HG03442 (cell line): ENCODE data around the gene SLC25A26.
"Not testable (repeated sequence)": the region's sequence is repeated elsewhere in the genome, so short reads cannot be mapped to it uniquely, and the experiment has no call there.

Source experiments
- ATAC-seq: cut with Tn5 transposase; IDR thresholded peaks from one replicate; pipeline ENCODE4 v1.9.1; 2021; ENCODE audit warnings: mild to moderate bottlenecking, moderate library complexity; ENCODE audit not compliant: unreplicated experiment

Gene SLC25A26

GRCh38 chr3:66406163-66406562, 185.4 kb downstream of the SLC25A26 start:
- no peak for ATAC-seq

- no peak for ATAC-seq
These were observed 186.2 kb downstream of the SLC25A26 start for GRCh38 chr3:66406831-66407610.

- ATAC-seq, result peak; percentile 82
These were observed 186.9 kb downstream of the SLC25A26 start for GRCh38 chr3:66407611-66408218.

DNA sequence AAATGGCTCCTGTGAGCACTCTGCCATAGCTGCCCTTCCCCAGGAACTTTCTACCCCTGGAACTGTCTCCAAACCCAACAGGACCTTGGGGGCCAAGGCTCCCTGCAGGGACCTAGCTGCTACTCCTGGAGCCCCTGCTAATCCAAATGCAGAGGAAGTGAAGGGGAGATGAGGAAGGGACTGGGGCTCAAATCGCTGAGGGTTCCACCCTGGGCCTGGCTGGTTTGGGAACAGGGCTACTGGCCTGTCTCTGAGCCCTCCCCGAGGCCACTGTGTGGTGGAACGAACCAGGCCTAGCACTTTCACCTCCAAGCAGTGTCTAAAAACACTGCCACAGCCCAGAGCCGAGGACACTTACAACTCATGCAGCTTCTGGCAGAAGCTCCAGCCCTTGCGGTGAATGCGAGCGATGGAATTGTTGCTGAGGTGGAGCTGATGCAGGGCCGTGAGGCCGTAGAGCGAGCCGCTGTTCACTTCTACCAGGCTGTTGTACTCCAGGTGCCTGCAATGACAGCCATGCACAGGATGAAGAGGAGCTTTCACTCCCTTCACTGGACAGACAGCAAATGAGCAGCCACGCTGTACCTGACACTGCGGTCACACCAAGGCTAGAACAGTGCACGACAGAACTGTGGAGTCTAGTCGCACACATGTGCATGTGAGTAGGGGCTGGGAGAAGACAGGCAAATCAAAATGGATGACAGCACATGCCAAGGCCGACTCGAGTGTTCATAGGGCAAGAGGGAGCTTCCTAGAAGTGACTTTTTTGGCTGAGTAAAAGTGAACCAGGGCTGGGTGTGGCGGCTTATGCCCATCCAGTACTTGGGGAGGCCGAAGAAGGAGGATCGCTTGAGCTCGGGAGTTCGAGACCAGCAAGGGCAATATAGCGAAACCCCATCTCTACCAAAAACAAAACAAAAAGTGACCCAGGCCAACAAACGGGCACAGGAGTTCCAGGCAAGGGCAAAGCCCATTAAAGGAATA, 189.3 kb downstream of the SLC25A26 start:
- no peak for ATAC-seq

DNA sequence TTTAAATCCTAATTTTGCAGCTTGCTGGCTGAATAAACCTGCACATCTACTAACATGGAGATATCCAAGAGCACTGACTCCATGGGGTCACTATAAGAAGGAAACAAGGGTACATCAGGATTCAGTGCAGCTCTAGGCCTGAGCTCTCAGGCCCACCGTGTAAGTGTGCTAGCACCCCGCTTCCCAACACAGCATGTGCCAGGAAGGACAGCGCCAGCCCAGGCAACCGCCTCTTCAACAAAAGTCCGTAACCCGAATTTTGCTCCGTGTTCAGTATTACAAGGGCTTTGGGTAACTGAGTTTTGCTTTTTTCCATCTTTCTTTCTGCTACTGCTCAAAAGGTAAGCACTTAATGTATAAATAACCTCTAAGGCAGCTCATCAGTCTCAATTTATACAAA, 190.2 kb downstream of the SLC25A26 start:
- ATAC-seq, result no peak

- ATAC-seq, result no peak
These were observed 190.7 kb downstream of the SLC25A26 start for GRCh38 chr3:66411474-66411873.

GRCh38 chr3:66411961-66412887, 191.4 kb downstream of the SLC25A26 start:
- no peak for ATAC-seq

- ATAC-seq, result no peak
These were observed 192.4 kb downstream of the SLC25A26 start for GRCh38 chr3:66413151-66413751.

DNA sequence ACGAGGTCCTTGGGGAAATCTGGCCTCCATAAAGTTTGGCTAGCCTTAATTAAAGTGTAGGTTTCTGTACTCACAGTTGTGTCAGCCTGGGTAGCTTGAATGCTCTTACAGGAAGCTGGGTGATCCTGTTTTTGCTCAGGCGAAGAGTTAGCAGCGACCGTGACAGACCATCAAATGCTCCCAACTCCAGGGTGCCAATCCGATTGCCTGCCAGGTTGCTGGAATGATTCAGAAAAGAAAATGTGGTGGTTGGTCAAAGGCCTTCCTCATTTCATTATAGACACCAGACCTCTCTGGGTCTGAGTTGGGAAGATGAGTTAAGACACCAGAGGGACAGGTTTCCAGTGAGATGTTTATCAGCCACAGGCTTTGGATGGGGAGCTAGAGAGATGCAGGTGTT, 194.0 kb downstream of the SLC25A26 start:
- no peak for ATAC-seq

GRCh38 chr3:66415867-66416428, 195.1 kb downstream of the SLC25A26 start:
- no peak for ATAC-seq

GRCh38 chr3:66416556-66417304, 195.9 kb downstream of the SLC25A26 start:
- no peak for ATAC-seq

DNA sequence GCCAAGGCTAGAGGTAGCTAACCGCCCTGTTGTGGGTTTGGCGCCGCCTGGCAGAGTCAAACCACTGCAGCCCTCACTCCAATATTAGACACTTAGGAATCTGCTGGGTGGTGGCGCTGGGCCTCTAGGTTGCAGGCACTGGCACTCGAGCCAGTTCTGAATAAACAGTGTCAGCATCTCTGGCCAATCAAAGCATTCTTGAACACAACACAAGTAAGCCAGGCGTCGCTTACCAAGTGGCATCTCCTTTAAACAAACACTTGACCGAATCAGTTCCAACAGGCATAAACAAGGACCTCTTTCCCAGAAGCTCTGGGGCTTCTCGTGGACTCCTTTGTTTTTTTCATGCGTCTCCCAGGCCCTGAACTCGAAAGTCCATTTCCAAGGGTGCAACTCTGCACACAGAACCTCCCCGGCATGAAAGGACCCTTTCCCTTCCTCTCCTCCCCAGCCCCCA, 197.7 kb downstream of the SLC25A26 start:
- no peak for ATAC-seq

GRCh38 chr3:66419036-66419435, 198.2 kb downstream of the SLC25A26 start:
- ATAC-seq, result no peak

GRCh38 chr3:66421144-66421543, 200.3 kb downstream of the SLC25A26 start:
- ATAC-seq, result not testable (repeated sequence)

GRCh38 chr3:66421893-66422292, 201.1 kb downstream of the SLC25A26 start:
- not testable (repeated sequence) for ATAC-seq

DNA sequence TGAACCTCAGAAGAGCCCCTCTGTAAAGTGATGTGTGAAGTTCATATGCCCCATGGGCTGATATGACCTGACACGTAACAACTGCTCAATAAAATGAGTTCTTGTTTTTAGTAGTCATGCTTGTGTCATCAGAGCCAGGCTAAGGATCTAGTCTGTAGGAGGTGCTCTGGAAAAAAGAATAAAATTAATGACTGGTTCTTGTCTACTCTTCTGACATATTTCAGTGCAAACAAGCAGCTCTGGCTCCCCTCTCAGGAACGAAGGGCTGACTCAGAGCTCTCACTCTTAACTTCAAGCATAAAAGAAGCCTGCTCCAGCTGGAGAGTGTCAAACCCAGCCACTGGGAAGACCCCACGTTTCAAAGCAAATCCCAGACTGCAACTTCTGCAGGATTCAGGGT, 203.0 kb downstream of the SLC25A26 start:
- no peak for ATAC-seq

DNA sequence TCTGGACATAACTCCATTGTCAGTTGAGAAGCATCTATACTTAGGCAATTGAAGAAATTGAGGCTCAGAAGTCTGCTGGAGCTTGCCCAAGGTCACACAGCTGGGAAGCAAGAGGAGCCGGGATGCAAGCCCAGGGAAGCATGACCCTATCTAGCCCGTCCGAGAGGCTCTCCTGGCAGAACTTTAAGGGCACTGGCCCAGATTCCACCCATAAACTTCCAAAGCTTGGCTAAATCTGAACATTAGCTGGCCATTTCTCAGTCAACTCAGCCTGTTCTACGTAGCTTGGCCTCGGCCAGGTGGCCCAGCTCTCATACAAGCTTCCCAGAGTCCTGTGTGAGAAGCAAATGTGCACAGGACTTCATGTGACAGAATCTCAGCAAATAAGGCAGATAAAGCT, 204.2 kb downstream of the SLC25A26 start:
- no peak for ATAC-seq

GRCh38 chr3:66425576-66426114, 204.8 kb downstream of the SLC25A26 start:
- no peak for ATAC-seq
